HT-29 (cell line): ENCODE results near the gene NLK. TPM values are rescaled to one million over a fixed set of nuclear protein-coding genes. Genes with fewer than 3 reads are reported as not detected.

Source experiments
- DNase-seq: peaks from one replicate; pipeline ENCODE4 v3.0.0-alpha.2; 2015; ENCODE audit warnings: low spot score
- total RNA-seq: library from RNA; depleted of rRNA; stranded (reverse); fragments of >200 nt; shearing (Covaris generic); gene quantifications from 2 replicates; pipeline ENCODE4 v1.2.3, GENCODE V29; 2014

Gene NLK
- total RNA-seq, 1 experiment from 2014 or later = 17.7 TPM

- no peak for DNase-seq
Measured at GRCh38 chr17:28039251-28039650, 3.2 kb upstream of the NLK start.

DNA sequence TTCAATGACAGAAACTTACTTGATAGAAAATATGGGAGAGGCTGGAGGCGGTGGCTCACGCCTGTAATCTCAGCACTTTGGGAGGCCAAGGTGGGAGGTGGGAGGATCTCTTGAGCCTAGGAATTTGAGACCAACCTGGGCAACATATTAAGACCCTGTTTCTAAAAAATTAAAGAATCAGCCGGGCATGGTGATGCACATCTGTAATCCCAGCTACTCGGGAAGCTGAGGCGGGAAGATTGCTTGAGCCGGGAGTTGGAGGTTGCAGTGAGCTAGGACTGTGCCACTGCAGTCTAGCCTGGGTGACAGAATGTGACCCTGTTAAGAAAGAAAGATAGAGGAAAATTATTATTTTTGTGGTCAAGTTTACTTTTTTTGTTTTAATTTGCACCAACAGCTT lies 2.1 kb upstream of the NLK start:
- DNase-seq = no peak

DNA sequence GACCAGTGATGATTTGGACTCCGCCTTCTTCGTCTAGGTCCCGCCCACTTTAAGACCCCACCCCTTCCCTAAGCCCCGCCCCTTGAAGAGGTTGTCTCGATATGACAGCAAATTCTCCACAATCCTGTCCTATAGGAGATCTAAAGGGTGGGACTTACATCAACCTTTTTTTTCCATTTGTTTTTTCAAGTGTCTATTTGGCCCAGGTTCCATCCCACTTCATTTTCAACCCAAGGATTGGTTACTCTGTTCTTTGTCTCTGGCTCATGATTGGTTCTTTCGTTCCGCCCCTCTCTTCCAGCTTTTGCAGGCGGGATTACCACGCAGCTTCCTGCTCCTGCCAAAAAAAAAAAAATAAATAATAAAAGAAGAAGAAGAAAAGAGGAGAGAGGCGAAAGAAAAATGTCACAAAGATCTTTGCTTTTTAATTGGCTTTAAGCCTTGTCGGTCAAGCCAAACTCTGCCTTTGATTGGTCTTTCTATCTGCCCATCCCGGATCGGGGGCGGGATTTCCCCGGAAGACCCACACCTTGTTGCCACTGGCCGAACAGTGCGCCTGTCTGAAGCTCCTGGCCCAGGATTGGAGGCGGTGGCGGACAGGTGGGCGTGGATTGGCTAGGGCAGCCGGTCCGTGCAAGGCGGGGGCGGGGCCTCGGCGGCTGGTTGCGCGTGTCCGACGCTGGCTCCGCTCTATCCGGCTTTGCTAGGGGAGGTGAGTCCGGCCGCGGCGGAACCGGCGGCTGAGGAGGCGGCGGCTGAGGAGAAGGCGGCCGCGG lies 1.2 kb upstream of the NLK start:
- peak; percentile 99 for DNase-seq

GRCh38 chr17:28041844-28042656 lies 427 bp upstream of the NLK start:
- DNase-seq = no peak

DNA sequence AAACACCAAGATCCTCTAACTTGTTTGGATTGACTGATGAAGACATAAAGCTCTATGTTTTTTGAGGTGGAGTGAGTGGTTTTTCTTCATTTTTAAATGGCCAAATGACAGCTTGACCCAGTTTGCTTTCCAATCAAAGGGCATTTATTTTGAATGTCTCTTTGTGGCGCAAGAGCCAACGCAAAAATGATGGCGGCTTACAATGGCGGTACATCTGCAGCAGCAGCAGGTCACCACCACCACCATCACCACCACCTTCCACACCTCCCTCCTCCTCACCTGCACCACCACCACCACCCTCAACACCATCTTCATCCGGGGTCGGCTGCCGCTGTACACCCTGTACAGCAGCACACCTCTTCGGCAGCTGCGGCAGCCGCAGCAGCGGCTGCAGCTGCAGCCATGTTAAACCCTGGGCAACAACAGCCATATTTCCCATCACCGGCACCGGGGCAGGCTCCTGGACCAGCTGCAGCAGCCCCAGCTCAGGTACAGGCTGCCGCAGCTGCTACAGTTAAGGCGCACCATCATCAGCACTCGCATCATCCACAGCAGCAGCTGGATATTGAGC lies 329 bp downstream of the NLK start:
- no peak for DNase-seq

DNA sequence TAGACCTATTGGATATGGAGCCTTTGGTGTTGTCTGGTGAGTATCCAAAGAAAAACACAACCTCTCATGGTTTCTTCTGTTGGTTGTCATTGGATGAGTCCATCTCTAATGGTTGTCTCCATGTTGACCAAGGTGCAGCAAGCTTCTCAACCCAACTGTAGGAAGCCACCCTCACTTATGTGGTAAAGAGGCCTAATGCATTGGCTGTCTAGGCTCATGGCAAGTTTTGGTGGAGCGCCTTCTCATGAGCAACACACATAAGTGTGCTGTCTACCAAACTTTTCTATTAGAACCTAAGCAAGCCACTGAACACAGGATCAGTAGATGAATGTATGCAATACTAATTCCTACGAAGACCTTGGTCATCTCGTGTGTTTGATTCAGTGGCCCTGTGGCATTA lies 819 bp downstream of the NLK start:
- DNase-seq = no peak

GRCh38 chr17:28043741-28044140 lies 1.3 kb downstream of the NLK start:
- DNase-seq = no peak

GRCh38 chr17:28045304-28045703 lies 2.8 kb downstream of the NLK start:
- DNase-seq = no peak

GRCh38 chr17:28046034-28046825 lies 3.8 kb downstream of the NLK start:
- no peak for DNase-seq

GRCh38 chr17:28047806-28048205 lies 5.3 kb downstream of the NLK start:
- no peak for DNase-seq

DNA sequence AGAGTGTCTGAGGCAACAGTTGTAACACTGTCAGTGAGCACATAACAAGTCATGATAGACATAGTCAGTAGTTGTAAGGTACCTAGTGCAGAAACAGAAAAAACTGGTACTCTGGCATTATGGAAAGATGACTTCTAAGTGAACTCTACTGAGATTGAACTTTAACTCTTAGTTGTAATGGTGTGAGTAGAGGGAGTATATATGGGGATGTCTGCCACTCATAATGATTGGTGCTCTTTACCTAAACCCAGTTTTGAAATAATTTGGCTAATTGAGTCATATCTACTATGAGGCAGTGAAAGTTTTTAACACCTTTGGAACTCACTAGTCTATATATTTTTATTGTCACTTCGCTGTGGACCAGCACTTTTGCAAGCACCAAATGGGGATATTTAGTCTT lies 6.6 kb downstream of the NLK start:
- DNase-seq = no peak

GRCh38 chr17:28053044-28053670 lies 10.7 kb downstream of the NLK start:
- DNase-seq = no peak

- no peak for DNase-seq
Measured at GRCh38 chr17:28053725-28054124, 11.2 kb downstream of the NLK start.

- no peak for DNase-seq
Measured at GRCh38 chr17:28055546-28056275, 13.2 kb downstream of the NLK start.

GRCh38 chr17:28056276-28056620 lies 13.8 kb downstream of the NLK start:
- no peak for DNase-seq

- DNase-seq = peak; percentile 80
Measured at GRCh38 chr17:28057731-28058246, 15.3 kb downstream of the NLK start.

DNA sequence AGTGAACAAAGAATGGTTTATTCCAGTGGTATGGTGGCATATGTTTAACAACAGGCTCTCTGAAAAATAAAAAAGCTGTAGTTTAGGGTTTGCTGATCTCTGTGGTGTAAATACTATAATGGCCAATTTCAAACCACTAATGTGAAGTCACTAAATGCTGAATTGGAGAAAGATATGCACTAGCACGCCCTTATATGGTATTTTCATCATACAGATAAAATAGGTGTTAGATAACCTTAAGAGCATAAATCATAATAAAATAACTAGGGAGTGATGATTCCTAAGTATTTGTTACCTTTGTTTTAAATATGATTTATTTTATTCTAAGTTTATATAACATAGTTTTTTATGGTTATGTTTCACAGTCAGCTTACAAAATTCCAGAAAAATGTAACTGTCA lies 17.2 kb downstream of the NLK start:
- no peak for DNase-seq

DNA sequence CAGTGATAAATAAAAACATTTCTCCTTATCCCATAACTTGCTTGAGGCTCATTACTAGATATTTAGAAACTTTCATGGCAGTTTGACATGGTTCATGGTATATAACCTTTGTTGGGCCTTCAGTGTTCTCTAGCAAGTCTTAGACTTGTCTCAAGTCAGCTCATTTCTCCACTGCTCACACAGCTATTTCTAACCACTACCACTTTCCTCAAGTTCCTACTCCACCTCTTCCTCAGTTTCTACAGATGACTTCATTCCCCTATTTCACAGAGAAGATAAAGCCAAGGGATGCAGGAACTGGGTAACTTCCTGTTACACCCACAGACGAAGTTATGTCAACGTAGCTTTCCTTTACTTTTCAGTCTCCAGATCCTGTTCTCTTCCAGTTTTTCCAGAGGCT lies 23.2 kb downstream of the NLK start:
- DNase-seq = no peak

DNA sequence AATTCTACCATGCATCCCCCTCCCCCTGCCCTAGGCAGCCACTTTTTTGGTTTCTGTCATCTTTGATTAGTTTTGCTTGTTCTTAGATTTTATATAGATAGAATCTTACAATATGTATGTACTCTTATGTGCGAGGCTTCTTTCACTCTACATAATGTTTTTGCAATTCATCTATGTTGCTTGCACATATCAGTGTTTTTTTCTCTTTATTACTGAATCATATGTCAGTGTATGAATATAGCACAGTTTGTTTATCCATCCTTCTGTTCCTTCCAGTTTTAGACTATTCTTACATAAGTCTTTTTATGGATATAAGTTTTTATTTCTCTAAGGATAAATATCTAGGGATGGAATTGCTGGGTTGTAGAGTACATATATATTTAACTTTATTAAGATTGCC lies 26.6 kb downstream of the NLK start:
- no peak for DNase-seq

DNA sequence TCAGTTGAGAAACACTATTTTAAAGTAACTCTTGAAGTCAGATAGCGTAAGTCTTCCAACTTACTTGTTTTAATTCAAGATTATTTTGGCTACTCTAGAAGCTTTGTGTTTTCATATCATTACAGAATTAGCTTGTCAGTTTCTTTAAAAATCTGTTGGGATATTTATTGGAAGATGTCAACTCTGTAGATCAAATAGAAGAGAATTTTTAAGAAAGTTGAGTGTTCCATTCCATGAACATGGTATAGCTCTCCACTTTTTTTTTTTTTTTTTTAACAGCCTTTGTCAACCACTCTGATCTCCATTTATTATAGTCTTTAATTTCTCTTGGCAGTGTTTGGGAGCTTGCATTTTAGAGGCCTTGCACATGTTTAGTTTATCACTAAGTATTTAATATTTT lies 28.7 kb downstream of the NLK start:
- no peak for DNase-seq
